Renal cortex interstitium (tissue), 11 donors: Measurements from ENCODE around the gene COTL1. TPM values are rescaled to one million over a fixed set of nuclear protein-coding genes. Genes with fewer than 3 reads are reported as not detected.

Experiments
- DNase-seq, 11 donors: peaks; one replicate each; pipeline ENCODE4 v3.0.0-alpha.2; 2013; ENCODE audit warnings: low read depth in 9 of 11, low spot score in 4 of 11; ENCODE audit errors: extremely low read depth in 1 of 11
- polyA plus RNA-seq, 3 donors: library from polyadenylated mRNA; unstranded; fragments of 120-200 nt; gene quantifications; one replicate each; pipeline ENCODE4 v1.2.1, GENCODE V29; 2013; ENCODE audit not compliant: insufficient read length in 3 of 3

Gene COTL1
- polyA plus RNA-seq, 3 donors, result 141 to 146 (median 143) TPM

DNA sequence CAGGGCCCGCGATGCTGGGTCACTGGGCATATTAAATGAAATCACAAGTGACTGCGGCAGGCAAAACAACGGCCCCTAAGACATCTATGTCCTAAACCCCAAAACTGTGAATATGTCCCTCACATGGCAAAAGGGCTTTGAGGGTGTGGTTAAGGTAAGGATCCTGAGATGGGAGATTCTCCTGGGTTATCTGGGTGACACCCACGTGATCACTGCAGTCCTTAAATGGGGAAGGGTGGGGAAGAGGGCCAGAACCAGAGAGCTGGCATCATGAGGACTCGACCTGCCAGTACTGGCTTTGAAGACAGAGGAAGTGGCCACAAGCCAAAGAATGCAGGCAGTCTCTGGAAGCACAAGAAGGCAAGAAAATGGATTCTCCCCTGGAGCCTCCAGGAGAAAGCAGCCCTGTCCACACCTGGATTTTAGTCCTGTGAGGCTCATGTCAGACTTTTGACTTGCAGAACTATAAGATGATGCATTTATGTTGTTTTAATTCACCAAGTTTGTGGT is 12.5 kb downstream of the COTL1 start:
- DNase-seq, result no peak

DNA sequence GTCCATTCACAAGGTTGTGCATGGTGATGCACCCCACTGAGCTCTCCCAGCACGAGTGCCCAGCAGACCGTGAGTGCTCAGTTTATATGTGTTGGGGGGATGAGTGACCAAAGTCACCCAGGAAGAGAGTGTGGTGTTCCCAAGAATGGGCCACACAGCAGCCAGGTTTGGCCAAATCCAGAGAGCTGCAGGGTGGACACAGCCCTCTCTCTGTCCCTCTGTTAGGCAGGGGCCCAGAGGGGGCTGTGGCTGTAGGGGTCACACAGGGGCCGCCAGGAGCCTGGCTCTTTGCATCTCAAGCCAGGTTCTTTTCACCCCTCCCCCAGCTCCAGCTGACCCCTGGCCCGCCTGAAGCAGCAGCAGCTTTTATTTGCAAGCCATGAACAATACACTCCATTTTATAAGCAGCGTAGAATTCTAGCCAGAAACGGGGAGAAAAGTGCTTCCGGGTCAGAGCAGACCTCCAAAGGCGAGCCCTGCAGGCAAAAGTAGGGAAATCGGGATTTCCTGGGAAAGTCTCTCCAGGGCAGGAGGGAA is 13.3 kb downstream of the COTL1 start:
- no peak for DNase-seq

DNA sequence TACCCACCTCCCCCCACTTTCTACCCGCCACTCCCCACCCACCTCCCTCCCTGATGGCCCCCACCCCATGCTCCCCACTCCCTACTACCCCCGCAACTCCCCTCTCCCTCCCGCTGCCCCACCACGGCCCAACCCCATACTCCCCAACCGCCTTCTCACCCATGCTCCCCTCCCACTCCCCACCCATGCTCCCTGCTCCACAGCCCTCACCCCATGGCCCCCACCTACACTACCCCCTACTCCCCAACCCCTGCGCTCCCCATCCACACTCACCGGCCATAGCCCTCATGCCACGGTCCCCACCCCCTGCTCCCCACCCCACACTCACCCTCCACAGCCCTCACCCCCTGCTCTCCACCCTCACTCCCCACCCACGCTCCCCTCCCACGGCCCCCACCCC is 13.9 kb downstream of the COTL1 start:
- DNase-seq, result no peak

DNA sequence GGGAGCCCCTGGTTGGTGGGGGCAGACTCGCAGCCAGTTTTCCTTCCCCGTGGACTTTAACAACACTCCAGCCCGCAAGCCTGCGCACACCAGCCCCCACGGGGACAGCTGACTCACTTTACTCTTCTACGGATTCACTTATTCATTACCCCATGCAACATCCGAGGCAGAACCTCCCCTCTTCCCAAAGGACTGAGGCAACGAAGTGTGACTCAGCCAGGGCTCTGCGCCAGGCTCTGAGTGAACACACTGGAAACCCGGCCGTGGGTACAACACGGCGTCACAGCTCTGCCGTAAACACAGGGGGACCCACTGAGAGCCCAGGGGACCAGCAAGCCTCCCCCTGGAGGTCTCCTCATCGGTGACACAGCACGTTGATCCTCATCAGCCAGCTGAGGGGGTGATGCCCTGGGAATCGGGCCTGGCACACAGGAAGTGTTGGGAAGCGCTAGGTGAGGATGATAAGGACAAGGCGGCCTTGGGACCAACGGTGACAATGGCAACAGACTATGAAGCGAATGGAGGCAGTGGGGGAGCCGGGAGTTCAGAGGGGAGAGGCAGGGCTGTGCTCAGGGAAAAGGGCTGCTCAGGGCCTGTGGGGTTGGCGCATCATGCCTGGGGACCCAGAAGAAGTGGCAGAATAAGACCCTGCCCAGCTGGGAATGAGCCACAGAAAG is 14.6 kb downstream of the COTL1 start:
- no peak for DNase-seq

DNA sequence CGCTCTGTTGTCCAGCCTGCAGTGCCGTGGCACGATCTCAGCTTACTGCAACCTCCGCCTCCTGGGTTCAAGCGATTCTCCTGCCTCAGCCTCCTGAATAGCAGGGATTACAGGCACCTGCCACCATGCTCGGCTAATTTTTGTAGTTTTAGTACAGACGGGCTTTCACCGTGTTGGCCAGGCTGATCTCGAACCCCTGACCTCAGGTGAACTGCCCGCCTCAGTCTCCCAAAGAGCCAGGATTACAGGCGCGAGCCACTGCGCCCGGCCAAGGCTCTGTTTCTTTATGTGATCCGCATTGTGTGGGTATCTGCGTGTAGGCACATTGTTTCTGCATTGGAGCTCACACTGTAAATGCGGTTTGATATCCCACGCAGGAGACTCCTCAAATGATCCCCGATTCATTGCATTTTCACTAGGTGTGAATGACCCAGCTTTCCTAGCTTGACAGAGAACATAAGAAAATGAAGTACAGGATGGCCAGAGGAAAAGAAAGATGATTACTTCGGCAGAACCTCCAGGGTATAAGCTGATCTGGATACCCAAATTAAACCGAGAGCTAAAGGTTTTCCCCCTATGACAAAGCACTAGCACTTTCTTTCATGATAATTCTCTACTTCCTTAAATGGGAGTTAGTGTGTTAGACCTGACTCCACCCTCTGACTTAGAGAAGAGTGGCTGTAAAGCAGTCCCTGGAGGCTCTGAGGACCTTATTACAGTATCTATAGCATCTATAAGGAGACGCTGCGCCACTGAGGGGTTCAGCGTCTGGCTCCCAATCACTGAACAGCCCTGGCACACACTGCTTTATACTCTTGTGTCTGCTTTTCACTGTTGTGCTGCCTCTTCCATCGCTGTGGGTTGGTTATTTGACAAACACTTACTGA is 17.3 kb downstream of the COTL1 start:
- no peak for DNase-seq

DNA sequence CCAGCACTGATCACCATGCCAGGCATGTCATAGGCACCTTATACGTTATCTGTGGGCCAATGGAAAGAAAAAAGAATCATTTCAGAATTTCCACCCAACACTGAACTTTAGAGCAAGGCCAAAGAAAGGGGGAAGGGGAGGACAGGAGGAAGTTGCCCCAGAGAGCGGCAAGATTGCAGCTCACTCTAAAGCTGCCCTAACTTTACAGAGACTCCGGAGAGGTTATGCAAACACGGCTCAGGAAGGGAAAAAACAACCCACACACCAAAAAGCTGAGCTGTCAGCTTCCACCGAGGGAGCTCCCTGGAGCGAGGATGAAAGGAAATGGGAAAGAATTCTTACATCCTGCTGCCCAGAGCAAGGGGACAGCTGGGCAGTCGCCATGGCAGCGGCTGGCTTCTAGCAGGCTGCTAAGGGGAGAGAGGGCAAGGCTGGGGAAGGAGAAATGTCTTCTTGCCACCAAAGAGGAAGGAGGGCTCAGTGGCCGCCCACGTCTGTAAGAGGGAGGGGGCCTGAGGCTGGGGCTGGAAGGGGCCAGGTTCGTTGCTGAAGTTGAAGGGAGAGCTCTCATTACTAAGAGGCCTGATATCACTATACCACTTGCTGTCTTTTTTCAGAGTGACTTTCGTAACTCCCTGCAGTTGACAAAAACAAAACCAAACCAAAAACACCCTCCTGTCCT is 18.2 kb downstream of the COTL1 start:
- peak in 2 of 11 donors; percentile 62 to 72 for DNase-seq

DNA sequence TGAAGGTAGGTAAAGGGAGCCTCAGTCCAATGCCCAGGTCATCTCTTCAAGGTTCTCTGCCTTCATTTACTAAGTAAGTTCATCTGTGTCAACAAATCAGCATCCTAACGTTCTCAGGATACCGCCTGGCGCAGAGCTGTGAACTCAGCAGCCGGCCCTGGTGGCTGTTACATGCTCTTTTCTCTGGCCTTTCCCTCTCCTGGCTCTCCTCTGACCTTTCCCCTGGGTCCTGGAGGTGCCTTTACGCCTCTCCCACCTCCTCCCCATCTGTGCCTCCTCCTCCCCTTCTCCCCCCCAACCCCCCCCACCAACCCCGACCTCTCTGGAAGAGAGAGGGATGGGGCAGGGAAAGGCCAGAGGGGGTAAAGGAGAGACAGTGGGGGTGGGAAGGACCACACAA is 19.5 kb downstream of the COTL1 start:
- DNase-seq, result no peak

DNA sequence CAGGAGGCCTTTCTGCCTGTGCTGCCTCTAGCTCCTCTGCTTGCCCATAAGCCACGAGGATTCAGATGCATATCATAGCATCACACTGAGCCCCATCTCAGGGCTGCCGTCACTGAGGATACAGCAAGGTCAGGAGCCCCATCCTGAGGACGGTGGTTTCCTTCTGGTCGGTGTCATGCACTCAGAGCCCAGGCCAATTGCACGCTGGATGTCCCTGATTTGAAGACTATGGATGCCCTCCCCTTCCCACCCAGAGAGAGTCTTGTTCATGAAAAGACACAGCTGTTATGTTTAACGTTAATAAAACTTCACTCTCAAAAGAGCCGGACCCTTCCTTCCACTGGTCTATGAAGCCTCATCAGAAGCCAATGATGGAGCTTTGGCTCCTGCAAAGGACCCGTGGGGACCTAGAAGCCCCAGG is 19.9 kb downstream of the COTL1 start:
- DNase-seq, result no peak

DNA sequence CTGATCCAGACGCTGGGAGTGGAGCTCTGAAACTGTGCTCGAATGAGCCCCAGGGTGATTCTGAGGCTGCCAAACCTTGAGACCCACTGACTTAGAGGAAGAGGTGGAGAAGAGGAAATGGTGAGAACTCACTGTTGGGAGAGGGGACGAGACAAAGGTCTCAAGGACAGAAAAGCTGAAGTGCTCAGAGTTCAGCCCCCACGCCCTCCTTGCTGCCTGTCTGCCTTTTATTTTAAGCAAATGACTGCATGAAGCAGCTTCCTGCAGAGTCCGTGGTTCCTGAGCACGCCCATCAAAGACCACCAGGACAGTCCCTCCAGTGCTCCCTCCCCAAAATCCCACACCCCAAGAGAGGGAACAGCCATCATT is 20.4 kb downstream of the COTL1 start:
- no peak for DNase-seq

DNA sequence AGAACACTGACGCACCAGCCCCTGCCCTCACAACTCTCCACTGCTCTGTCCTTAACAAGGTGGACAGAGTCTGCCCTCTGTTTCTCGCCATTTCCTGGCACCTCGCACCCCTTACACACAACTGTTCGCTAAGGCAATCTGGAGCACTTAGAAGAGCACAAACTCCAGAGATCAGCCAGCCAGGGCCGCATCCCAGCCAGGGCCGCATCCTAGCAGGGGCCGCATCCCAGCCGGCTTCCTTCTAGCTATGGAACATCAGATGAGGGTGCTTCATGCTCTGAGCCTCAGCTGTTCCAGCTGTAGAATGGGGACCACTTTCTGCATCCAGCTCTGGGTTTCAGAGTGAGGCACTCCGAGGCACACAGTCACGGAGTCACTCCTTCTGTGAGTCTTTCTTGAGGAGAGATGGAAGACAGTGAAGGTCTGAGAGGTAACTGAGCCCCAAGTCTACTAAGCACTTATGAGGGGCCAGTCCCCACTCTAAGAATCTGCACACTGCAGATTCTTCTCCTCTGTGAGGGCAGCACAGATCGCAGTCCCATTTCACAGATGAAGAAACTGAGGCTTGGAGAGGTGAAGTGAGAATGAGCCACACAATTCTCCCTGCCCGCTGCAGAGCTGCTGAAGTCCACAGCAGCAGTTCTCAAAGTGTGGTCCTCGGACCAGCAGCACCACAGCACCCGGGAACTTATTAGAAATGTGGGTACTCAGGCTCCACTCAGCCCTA is 20.9 kb downstream of the COTL1 start:
- DNase-seq, result no peak

DNA sequence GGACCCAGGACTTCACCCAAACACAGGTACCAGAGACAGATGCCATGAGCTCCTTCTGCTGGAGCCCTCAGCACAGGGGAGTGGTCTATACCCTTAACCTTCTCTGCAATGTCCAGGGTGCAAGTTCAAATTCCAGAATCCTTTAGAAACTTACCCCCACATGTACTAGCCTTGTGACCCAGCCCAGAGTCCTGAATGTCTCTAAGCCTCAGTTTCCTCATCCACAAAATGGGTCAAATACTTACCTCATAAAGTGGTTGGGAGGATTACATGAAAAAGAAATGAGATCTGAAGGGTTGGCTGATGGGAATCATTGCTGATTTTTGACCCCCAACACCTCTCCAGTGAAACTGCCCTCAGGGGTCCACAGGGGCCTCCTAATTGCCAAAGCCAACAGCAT is 21.7 kb downstream of the COTL1 start:
- no peak for DNase-seq

DNA sequence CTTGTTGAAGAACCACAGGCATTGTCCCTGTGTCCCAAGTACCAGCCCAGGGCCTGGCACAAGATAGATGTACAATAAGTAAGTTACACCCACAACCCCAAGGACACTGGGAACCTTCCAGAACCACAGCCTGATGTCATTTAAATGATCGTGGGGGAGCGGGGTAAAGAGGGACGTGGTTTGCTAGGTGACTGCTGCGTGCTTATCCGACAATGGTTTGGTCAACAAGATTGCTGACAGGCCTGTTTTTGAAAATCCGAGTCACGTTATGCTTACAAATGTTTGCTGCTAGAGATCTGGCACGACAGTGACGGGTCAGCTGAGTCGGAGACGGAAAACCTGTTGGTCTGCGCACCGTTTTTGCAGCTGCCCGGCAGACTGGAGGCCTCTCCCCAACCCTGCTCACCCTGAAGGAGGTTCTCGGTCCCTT is 22.8 kb downstream of the COTL1 start:
- no peak for DNase-seq

DNA sequence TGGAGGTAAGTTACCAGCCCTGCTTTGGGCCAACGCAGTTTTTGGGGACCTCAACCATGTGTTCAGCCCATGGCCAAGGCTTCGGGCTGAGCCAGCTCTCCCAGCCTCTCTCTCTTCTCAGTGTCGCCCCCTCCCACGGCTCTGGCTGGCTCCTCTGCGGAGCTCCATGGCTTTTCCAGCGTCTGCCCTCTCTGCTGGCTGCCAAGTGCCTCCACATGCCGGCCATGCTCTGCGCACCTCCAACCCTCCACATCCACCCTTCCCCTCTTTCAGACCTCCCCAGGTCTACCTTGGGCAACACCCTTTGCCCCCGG is 23.2 kb downstream of the COTL1 start:
- DNase-seq, result no peak

DNA sequence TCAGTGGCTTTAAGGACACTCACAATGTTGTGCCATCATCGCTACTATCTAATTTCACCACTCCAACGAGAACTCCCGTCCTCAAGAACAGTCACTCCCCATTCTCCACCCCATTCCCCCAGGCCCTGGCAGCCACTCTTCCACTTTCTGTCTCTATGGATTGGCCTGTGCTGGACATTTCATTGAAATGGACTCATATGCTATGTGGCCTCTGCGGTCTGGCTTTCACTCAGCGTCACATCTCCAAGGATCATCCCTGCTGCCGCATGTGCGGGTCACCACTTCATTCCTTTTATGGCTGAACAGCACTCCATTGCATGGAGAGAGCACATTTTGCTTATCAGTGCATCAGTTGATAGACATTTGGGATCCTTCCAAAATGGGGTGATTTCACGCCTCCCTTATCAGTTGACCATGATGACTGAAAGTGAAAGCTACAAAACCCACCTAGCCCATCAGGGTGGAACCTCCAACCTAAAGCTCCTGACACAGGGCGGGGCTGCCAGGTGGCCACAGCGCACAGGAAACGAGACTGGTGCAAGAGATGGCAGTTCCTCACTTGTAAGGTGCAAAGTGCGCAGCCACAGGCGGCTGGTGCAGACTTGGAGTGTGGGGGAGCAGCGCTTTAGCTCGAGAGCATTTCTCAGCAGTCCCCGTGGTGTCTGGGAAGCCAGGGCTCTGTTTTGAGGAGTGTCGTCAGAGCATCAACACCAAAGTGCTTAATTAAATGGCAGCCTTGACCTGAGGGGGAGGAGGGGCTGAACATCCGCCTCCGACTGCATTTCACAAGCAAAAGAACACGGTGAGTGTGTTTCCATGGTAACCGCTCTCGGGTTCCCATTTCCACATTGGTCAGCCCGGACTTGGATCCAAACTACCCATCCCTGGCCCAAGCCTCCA is 23.8 kb downstream of the COTL1 start:
- DNase-seq, result peak in 7 of 11 donors; percentile 65 to 89 (median 80)

DNA sequence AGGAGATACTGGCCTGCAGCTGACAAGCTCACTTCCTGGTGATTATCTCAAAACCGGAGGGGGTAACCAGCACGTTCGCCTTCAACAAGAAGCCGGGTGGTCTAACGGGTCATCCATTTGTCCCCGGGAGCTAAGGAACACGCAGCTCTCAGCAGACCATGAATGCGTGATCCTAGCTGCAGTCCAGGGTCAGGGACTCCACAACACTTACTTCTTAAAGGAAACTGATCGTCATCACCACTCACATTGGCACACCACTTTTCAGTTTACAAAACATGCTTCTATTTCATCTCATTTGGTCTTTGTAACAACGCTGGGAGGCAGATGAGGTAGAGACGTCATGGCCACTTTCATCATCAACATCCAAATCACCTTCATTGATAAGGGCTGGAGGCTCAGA is 25.2 kb downstream of the COTL1 start:
- DNase-seq, result no peak

DNA sequence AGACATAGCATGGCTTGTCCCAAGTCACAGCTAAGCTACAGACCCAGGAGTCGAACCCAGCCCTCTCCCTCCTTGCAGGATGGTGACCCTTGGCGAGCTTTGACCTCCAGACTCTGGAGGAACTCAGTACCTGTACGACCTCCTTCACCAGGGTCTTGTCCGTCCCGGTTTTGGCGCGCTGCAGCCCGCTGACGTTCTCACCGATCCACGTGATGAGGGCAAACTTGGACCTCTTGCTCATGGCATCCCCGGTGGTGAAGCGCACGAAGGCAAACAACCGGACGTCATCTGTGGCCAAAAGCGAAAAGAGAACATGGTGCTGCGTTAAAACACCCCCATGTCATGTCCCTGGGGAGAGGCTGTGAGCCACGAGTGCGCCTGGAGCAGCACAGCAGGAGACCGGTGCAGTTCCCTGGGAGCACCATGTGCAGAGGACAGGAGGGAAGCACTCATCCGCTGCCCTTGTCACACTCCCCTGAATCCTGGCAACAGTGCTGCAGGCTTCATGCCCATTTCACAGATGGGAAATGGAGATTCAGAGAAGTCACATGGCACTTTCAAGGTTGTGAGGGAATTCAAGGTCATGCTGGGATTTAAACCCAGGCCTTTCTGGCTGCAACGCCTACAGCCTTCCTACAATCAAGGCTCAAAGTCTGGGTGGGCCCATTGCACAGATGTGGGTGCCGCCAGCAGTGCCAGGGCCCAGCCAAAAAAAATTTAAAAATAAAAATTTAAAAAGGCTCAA is 27.7 kb downstream of the COTL1 start:
- no peak for DNase-seq

DNA sequence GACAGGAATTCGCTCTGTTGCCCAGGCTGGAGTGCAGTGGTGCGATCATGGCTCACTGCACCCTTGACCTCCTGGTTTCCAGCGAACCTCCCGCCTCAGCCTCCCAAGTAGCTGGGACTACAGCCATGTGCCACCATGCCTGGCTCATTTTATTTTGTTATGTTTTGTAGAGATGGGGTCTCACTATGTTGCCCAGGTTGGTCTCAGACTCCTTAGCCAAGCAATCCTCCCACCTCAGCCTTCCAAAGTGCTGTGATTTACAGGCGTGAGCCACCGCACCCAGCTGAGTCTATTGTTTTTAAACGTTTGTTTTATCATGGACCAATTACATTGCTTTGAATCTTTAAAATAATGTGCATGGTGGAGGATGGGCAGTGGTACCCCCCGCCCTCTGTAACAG is 28.9 kb downstream of the COTL1 start:
- DNase-seq, result no peak
